Measurements from ENCODE around the gene ATP2C2.
A peak's percentile ranks its signal among the peaks of the same experiment; 100 is the strongest.

ATP2C2 gene

DNA sequence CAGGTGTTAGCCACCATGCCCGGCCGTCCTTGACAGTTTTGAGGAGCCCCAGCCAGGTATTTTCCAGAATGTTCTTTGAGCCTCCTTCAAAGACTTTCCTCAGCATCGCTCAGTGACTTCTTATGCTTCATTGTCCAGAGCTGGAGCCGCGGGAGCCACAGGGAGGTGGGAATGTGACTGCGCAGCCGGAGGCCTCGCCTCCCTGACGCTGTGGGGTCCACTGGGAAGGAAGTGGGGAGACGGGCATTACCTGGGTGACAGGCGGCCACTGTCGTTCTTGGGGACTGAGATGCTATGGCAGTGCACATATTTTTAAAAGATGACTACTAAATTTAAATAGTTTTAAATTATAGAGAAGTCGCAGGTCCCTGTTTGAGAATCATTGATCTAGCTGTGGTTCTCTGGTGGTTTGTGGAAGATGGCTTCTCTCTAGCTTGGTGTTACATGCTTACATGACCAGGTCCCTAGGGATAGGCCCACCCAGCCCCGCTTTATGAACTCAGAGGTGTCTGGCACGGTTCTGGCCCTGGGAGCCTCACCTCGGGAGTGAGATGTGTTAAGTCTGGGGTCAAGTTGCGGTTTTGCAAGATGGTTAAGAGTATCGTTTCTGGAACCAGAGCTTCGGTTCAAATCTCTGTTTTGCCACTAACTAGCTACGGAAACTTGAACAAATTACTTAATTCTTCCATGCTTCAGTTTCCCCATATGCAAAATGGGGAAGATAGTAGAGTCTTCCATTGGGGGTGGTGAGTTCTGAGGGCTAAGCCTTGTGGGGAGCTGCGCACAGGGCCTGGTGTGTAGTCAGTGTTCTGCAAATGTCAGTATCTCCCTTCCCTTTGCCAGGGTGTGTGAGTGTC lies 53.0 kb downstream of the ATP2C2 start:
- TF ChIP-seq FOXP2 (optimal IDR thresholded peaks at IDR 0.05; ENCODE audit: control extremely low read depth, extremely low read length, insufficient read depth): no peak
- TF ChIP-seq POLR2AphosphoS5 (IDR thresholded peaks at IDR 0.05; ENCODE audit: borderline replicate concordance, low read depth, low read length): no peak
- TF ChIP-seq EZH2 (IDR thresholded peaks at IDR 0.05): no peak
- Histone ChIP-seq H3K36me3 (ENCODE audit: insufficient read depth, low read length) (no peaks in the 10 kb centered on the region), H3K27ac (no peak overlapping the region), H3K9me3 (ENCODE audit: low read depth, low read length) (no peaks in the 10 kb centered on the region), H3K9ac (ENCODE audit: insufficient read length) (no peak overlapping the region), H3K4me3 (no peak overlapping the region)
- no peak for DNase-seq (ENCODE audit: low read depth, low spot score)

DNA sequence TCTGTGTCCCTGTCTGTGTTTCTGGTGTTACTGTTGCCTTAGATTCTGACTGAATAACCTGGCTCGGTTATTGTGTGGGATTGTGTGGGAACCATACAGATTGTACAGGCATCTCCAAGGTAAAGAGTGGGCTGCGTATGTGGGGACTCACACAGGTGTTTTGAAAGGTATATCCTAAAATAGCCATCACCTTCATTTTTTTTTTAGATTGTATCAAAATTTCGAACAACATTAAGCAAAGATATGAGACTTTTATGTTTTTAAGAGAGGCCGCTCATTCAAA lies 53.5 kb downstream of the ATP2C2 start:
- no peaks in the 10 kb centered on the region for H3K9me3 ChIP-seq (ENCODE audit: low read depth, low read length)
- no peaks in the 10 kb centered on the region for H3K36me3 ChIP-seq (ENCODE audit: insufficient read depth, low read length)
- no peak for TF ChIP-seq POLR2AphosphoS5 (IDR thresholded peaks at IDR 0.05; ENCODE audit: borderline replicate concordance, low read depth, low read length)
- no peak for TF ChIP-seq EZH2 (IDR thresholded peaks at IDR 0.05)
- TF ChIP-seq FOXP2 (optimal IDR thresholded peaks at IDR 0.05; ENCODE audit: control extremely low read depth, extremely low read length, insufficient read depth): no peak
- no peak overlapping the region for H3K4me3 ChIP-seq
- no peak for DNase-seq (ENCODE audit: low read depth, low spot score)
- H3K9ac ChIP-seq (ENCODE audit: insufficient read length): no peak overlapping the region
- no peak overlapping the region for H3K27ac ChIP-seq

DNA sequence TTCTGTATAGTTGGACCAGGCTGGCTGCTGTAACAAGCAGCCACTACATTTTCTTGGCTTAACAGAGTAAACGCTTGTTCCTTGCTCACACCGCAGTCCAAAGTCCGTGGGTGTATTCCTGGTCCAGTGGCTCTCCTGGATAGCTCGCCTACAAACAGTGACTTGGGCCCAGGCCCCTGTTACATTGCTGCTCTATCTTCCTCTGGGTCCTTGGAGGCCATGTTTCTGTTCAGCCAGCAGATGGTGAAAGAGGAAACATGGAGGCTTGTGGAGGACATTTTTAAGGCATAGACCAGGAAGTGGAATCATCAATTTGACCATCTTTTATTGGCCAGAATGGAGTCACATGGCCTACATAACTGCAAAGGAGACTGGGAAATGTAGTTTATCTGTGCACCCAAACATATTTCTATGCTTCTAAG lies 55.1 kb downstream of the ATP2C2 start:
- H3K9ac ChIP-seq (ENCODE audit: insufficient read length): no peak overlapping the region
- peak; percentile 1 for DNase-seq (ENCODE audit: low read depth, low spot score)
- no peaks in the 10 kb centered on the region for H3K9me3 ChIP-seq (ENCODE audit: low read depth, low read length)
- H3K27ac ChIP-seq: no peak overlapping the region
- H3K36me3 ChIP-seq (ENCODE audit: insufficient read depth, low read length): no peaks in the 10 kb centered on the region
- H3K4me3 ChIP-seq: no peak overlapping the region
- TF ChIP-seq FOXP2 (optimal IDR thresholded peaks at IDR 0.05; ENCODE audit: control extremely low read depth, extremely low read length, insufficient read depth): no peak
- TF ChIP-seq EZH2 (IDR thresholded peaks at IDR 0.05): no peak
- TF ChIP-seq POLR2AphosphoS5 (IDR thresholded peaks at IDR 0.05; ENCODE audit: borderline replicate concordance, low read depth, low read length): no peak

DNA sequence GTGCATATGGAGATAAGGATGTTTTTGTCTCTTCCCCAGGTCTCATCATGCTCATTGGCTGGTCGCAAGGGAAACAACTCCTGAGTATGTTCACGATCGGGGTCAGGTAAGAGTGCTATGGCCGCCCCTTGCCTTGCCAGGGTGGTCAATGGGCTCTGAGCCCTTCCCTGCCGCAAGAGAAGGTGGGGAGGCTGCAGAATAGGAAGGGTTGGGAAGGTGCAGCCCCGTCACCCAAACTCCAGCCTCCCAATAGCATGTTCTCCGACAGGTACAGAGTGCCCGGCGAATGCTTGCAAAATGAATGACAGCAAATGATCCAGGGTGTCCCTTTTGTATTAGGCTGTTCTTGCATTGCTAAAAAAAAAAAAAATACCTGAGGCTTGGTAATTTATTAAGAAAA lies 57.4 kb downstream of the ATP2C2 start:
- Histone ChIP-seq H3K4me3 (no peak overlapping the region), H3K27ac (no peak overlapping the region), H3K9ac (ENCODE audit: insufficient read length) (no peak overlapping the region), H3K36me3 (ENCODE audit: insufficient read depth, low read length) (no peaks in the 10 kb centered on the region), H3K9me3 (ENCODE audit: low read depth, low read length) (no peaks in the 10 kb centered on the region)
- TF ChIP-seq POLR2AphosphoS5 (IDR thresholded peaks at IDR 0.05; ENCODE audit: borderline replicate concordance, low read depth, low read length) (no peak), FOXP2 (optimal IDR thresholded peaks at IDR 0.05; ENCODE audit: control extremely low read depth, extremely low read length, insufficient read depth) (no peak), EZH2 (IDR thresholded peaks at IDR 0.05) (no peak)
- DNase-seq (ENCODE audit: low read depth, low spot score): no peak

DNA sequence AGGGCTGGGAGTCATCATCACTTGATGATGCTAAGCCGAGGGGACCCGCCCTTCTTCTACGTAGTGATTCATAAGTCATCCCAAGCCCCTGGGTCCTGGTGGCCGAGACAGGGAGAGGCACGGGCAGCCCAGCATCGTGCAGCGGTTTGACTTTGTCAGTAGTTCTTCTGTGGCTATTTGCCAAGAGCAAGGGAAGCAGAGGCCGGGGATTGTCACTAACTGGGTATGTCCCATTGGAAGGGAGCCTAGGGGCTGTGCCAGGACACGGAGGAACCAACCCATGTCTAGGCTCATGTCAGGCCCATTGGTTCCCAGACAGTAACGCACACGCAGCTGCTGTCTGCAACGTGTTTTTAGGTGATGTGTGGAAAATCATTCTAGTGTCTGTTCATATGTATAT lies 58.5 kb downstream of the ATP2C2 start:
- Histone ChIP-seq H3K4me3 (no peak overlapping the region), H3K27ac (no peak overlapping the region), H3K36me3 (ENCODE audit: insufficient read depth, low read length) (no peaks in the 10 kb centered on the region), H3K9me3 (ENCODE audit: low read depth, low read length) (no peaks in the 10 kb centered on the region), H3K9ac (ENCODE audit: insufficient read length) (no peak overlapping the region)
- no peak for DNase-seq (ENCODE audit: low read depth, low spot score)
- TF ChIP-seq EZH2 (IDR thresholded peaks at IDR 0.05): no peak

DNA sequence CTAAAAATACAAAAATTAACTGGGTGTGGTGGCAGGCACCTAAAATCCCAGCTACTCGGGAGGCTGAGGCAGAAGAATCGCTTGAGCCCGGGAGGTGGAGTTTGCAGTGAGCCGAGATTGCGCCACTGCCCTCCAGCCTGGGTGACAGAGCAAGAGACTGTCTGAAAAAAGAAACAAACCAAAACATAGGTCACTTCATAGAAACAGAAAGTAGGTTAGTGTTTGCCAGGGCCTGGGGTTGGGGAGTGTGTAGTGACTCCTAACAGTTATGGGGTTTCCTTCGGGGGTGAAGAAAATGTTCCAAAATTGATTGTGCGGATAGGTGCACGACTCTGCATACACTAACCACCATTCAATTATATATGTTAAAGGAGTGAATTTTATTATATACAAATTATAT lies 59.2 kb downstream of the ATP2C2 start:
- Histone ChIP-seq H3K9ac (ENCODE audit: insufficient read length) (no peak overlapping the region), H3K36me3 (ENCODE audit: insufficient read depth, low read length) (no peaks in the 10 kb centered on the region), H3K9me3 (ENCODE audit: low read depth, low read length) (no peaks in the 10 kb centered on the region), H3K4me3 (no peak overlapping the region), H3K27ac (no peak overlapping the region)
- no peak for TF ChIP-seq POLR2AphosphoS5 (IDR thresholded peaks at IDR 0.05; ENCODE audit: borderline replicate concordance, low read depth, low read length)
- no peak for TF ChIP-seq FOXP2 (optimal IDR thresholded peaks at IDR 0.05; ENCODE audit: control extremely low read depth, extremely low read length, insufficient read depth)
- DNase-seq (ENCODE audit: low read depth, low spot score): no peak

DNA sequence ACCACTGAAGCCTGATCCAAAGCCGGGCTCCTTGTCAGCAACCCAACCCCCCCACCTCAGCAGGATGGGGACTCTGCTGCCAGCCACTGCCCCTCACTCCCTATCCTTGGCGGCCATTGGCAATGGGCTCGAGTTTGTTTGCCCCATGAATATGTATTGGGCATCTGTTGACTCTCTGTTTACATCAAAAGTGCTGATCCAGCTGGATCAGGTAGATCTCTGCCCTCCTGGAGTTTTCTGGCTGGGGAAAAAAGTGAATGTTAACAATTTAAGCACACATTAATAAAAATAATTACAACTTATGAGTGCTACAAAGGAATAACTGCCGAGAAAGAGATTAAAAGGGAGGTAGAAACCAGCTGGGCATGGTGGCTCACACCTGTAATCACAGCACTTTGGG lies 62.5 kb downstream of the ATP2C2 start:
- no peak overlapping the region for H3K9ac ChIP-seq (ENCODE audit: insufficient read length)
- H3K36me3 ChIP-seq (ENCODE audit: insufficient read depth, low read length): no peaks in the 10 kb centered on the region
- no peak overlapping the region for H3K27ac ChIP-seq
- H3K4me3 ChIP-seq: no peak overlapping the region
- no peak for TF ChIP-seq EZH2 (IDR thresholded peaks at IDR 0.05)
- TF ChIP-seq FOXP2 (optimal IDR thresholded peaks at IDR 0.05; ENCODE audit: control extremely low read depth, extremely low read length, insufficient read depth): no peak
- TF ChIP-seq POLR2AphosphoS5 (IDR thresholded peaks at IDR 0.05; ENCODE audit: borderline replicate concordance, low read depth, low read length): no peak
- no peak for DNase-seq (ENCODE audit: low read depth, low spot score)
- no peaks in the 10 kb centered on the region for H3K9me3 ChIP-seq (ENCODE audit: low read depth, low read length)

DNA sequence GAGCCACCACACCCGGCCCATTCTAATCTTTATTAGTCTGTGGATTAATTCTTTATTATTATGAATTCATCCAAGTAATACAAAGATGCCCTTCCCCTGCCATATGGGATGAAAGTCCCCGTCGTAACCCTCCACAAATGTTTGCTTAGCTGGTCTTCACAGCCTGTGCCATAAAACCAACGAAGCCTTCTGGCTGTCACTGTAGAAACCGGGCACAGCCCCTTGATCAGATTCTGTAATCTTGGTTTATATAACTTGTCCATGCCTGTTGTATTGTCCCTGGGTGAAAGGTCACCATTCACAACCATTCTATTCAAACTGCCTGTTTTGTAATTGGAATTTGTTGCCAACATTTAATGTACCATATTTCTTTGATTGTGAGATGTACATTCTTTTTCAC lies 66.5 kb downstream of the ATP2C2 start:
- TF ChIP-seq POLR2AphosphoS5 (IDR thresholded peaks at IDR 0.05; ENCODE audit: borderline replicate concordance, low read depth, low read length) (no peak), FOXP2 (optimal IDR thresholded peaks at IDR 0.05; ENCODE audit: control extremely low read depth, extremely low read length, insufficient read depth) (no peak), EZH2 (IDR thresholded peaks at IDR 0.05) (no peak)
- no peaks in the 10 kb centered on the region for H3K36me3 ChIP-seq (ENCODE audit: insufficient read depth, low read length)
- H3K9ac ChIP-seq (ENCODE audit: insufficient read length): no peak overlapping the region
- no peak overlapping the region for H3K4me3 ChIP-seq
- no peak for DNase-seq (ENCODE audit: low read depth, low spot score)
- no peaks in the 10 kb centered on the region for H3K9me3 ChIP-seq (ENCODE audit: low read depth, low read length)
- H3K27ac ChIP-seq: no peak overlapping the region

DNA sequence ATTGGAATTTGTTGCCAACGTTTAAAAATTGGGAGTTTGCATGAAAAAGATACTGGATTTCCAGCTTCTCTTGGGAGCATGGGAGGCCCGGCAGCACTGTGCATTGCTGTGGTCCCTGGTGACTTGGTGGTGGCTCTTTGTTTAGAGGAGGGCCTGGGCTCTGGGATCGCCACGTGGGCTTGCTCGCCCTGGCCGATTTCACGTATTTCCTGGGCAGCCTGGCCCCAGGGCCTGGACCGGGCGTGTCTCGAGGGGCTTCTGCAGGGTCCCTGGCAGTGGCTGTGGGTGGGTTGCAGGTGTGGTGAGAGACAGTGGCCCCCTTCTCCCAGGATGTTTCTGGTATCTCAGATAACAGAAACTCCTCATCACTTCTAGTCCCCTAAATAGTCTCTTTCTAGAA lies 67.9 kb downstream of the ATP2C2 start:
- no peak overlapping the region for H3K9ac ChIP-seq (ENCODE audit: insufficient read length)
- no peaks in the 10 kb centered on the region for H3K9me3 ChIP-seq (ENCODE audit: low read depth, low read length)
- TF ChIP-seq EZH2 (IDR thresholded peaks at IDR 0.05) (no peak), POLR2AphosphoS5 (IDR thresholded peaks at IDR 0.05; ENCODE audit: borderline replicate concordance, low read depth, low read length) (no peak), FOXP2 (optimal IDR thresholded peaks at IDR 0.05; ENCODE audit: control extremely low read depth, extremely low read length, insufficient read depth) (no peak)
- DNase-seq (ENCODE audit: low read depth, low spot score): no peak
- H3K27ac ChIP-seq: no peak overlapping the region
- H3K4me3 ChIP-seq: no peak overlapping the region
- no peaks in the 10 kb centered on the region for H3K36me3 ChIP-seq (ENCODE audit: insufficient read depth, low read length)
